Right lobe of liver (tissue), 6 donors: ENCODE data around the gene TOR4A. TPM values are rescaled to one million over a fixed set of nuclear protein-coding genes. Genes with fewer than 3 reads are reported as not detected.

Experiments used
- ATAC-seq, 4 donors: fragments of 200-7000 bp; cut with Tn5 transposase; one replicate each; pipeline ENCODE4 v1.9.1; 2020; ENCODE audit warnings: mild to moderate bottlenecking in 4 of 4, moderate library complexity in 4 of 4
- DNase-seq, 3 donors: peaks; one replicate each; pipeline ENCODE4 v3.0.0-alpha.2; 2020
- H3K27ac ChIP-seq, 3 donors: fragments of 200-600 bp; one replicate each; pipeline ENCODE4 v1.8.0; 2022
- H3K27me3 ChIP-seq, 2 donors: fragments of 200-600 bp; one replicate each; pipeline ENCODE4 v1.8.0; 2022
- H3K36me3 ChIP-seq, 4 donors: fragments of 200-600 bp; sonication (generic) in 1 of 4; one replicate each; pipeline versions ENCODE4 v1.5.1 to v1.8.0; 2017 to 2022; ENCODE audit warnings: control low read depth in 1 of 4
- H3K4me1 ChIP-seq, 4 donors: fragments of 200-600 bp; sonication (generic) in 1 of 4; one replicate each; pipeline versions ENCODE4 v1.5.1 to v1.8.0; 2017 to 2022; ENCODE audit warnings: control low read depth in 1 of 4
- H3K4me3 ChIP-seq, 3 donors: fragments of 200-600 bp; one replicate each; pipeline ENCODE4 v1.8.0; 2022
- H3K9me3 ChIP-seq, 4 donors: fragments of 200-600 bp; sonication (generic) in 1 of 4; one replicate each; pipeline versions ENCODE4 v1.5.1 to v1.8.0; 2017 to 2022; ENCODE audit warnings: control low read depth in 1 of 4
- CTCF ChIP-seq, 4 donors: fragments of 200-600 bp in 3 of 4; fragments of 450-650 bp in 1 of 4; IDR thresholded peaks; one replicate each; pipeline versions ENCODE4 v1.5.1 to v1.8.0; 2016 to 2022; ENCODE audit warnings: antibody characterized with exemption in 4 of 4, mild to moderate bottlenecking in 2 of 4
- POLR2A ChIP-seq: fragments of 450-650 bp; IDR thresholded peaks from one replicate; pipeline ENCODE4 v1.6.1; 2017; ENCODE audit warnings: antibody characterized with exemption, mild to moderate bottlenecking
- WGBS: methylation state at CpG from one replicate; pipeline ENCODE4 v1.1.6; 2018; ENCODE audit warnings: low coverage, low lambda C conversion rate; ENCODE audit not compliant: insufficient coverage; ENCODE audit errors: missing lambda C conversion rate; 5-methylcytosine and 5-hydroxymethylcytosine counted together
- intact Hi-C, 2 donors: fragments of 100-400 bp; cut with DNase I; formaldehyde crosslinking; loops; one replicate each; pipeline versions ENCODE4 v1.11.2 to v1.14.1; 2022
- total RNA-seq, 6 experiments: library from RNA; depleted of rRNA in 2 of 6; stranded (reverse); fragments of >200 nt in 2 of 6; fragmentation: NEBNext Ultra II Directional in 3 of 6; extraction: Animal tissue kit (Norgen Biotek cat#: 25700) in 3 of 6; gene quantifications; one replicate each; pipeline versions ENCODE4 v1.1.0 to v1.2.4, GENCODE V29; 2016 to 2023
- donor health status: DM: no; HTN: yes; CAD: no.
- donor health status: DM: no; HTN: no; CAD: no.
- donor health status: DM: no; HTN: no; CAD: no.
- donor health status: DM: no; HTN: yes; CAD: no.
- donor health status: DM: no; HTN: yes; CAD: no.

The TOR4A gene
- total RNA-seq, 6 experiments from 2014 or later, result 2.2 to 4.9 (median 3.7) TPM

DNA sequence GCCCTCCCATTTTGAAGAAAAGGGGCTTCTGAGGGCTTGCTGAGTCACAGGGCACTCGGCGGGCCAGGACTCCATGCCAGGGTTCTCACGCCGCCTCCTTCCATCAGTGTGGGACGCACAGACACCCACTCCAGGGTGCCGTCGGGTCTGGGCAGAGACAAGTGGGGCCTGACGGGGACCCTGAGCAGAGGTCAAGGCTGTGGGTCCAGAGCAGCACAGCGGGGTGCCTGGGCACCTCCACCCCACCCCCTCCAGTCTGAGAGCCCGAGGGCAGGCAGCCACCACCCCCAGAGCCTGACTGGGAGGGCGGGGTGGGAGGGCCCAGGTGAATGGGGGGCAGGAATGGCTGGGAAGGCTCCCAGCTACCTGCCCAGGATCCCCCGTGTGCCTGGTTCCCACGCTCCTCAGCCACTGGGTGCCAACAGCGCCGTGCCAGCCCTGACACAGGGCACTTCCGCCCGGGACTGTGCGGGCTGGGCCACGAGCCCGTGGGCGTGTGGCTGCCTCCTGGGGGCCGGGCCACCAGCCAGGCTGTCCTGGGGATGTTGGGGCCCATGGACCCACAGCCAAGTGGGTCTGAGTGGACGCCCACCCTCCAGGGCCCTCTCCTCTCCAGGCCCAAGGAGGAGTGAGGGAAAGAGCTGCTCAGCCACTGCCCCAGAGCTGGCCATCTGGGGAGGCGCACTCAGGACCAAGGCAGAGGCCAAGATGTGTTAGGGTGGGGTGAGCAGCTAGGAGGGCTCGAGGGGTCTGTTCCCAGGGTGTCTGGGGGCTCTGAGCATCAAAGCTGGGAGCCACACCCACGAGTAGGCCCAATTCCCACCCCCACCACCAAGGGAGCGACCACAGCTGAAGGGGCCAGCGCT is 34.7 kb downstream of the TOR4A start:
- intact Hi-C loops, result no loop called here
- H3K4me3 ChIP-seq, result no peak overlapping the region
- ATAC-seq (no peak), DNase-seq (peak in 1 of 3 donors; percentile 48)
- H3K36me3 ChIP-seq, result no peaks in the 10 kb centered on the region
- H3K27me3 ChIP-seq, result no peaks in the 10 kb centered on the region
- no peaks in the 10 kb centered on the region for H3K9me3 ChIP-seq
- H3K27ac ChIP-seq, result no peak overlapping the region
- TF ChIP-seq POLR2A, result no peak
- H3K4me1 ChIP-seq, result peaks cover 0 to 4% (median 0%) of the 10 kb centered on the region in 4 donors
- no CpG with 5 or more reads among the region's 28 CpGs for WGBS

GRCh38 chr9:137312852-137313325 is 35.4 kb downstream of the TOR4A start:
- WGBS, result 82% methylated on average over 3 of the region's 6 CpGs
- Histone ChIP-seq H3K4me3 (no peak overlapping the region), H3K36me3 (no peaks in the 10 kb centered on the region), H3K9me3 (no peaks in the 10 kb centered on the region), H3K27me3 (no peaks in the 10 kb centered on the region), H3K4me1 (peaks cover 0 to 4% (median 0%) of the 10 kb centered on the region in 4 donors), H3K27ac (no peak overlapping the region)
- no peak for TF ChIP-seq CTCF (IDR thresholded peaks at IDR 0.05)
- no peak for TF ChIP-seq POLR2A
- DNase-seq (peak in 2 of 3 donors; percentile 41 to 49), ATAC-seq (no peak)
- intact Hi-C loops, result no loop called here

DNA sequence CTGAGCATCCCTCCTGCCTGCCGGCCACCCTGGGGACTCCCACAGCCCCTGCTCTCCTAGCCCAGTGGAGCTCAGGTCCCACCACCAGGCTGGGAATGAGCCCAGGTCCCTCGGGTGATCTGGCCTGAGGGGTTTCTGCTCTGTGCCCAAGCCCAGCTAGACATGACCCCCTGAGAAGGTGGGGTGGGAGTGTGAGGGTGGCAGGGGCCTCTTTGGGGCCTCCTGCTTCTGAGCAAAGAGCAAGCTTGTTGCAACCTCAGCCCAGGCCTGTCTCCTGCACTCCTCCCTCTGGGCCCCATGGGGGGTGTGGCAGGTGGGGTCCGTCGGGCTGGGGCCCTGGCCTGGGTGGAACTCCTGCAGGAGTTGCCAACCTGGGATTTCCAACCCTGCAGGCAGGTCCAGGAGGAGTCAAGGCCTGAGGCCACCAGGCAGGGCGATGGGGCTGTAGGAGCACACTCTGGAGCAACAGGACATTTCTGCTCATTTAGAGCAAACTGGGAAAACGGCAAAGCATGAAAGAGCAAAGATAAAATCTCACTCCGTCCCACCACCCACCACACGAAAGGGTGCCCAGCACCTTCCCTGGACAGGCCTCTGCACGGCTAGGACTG is 35.9 kb downstream of the TOR4A start:
- H3K9me3 ChIP-seq, result no peaks in the 10 kb centered on the region
- no peak overlapping the region for H3K4me3 ChIP-seq
- TF ChIP-seq CTCF (IDR thresholded peaks at IDR 0.05) (no peak), POLR2A (no peak)
- H3K4me1 ChIP-seq, result peaks cover 0 to 4% (median 0%) of the 10 kb centered on the region in 4 donors
- intact Hi-C loops, result no loop called here
- WGBS, result no CpG with 5 or more reads among the region's 9 CpGs
- peak in 1 of 3 donors; percentile 48 for DNase-seq
- no peak overlapping the region for H3K27ac ChIP-seq
- no peaks in the 10 kb centered on the region for H3K36me3 ChIP-seq
- ATAC-seq, result no peak
- no peaks in the 10 kb centered on the region for H3K27me3 ChIP-seq

GRCh38 chr9:137313956-137314560 is 36.5 kb downstream of the TOR4A start:
- Histone ChIP-seq H3K4me1 (peaks cover 0 to 4% (median 0%) of the 10 kb centered on the region in 4 donors), H3K27me3 (no peaks in the 10 kb centered on the region), H3K27ac (no peak overlapping the region), H3K36me3 (no peaks in the 10 kb centered on the region), H3K4me3 (no peak overlapping the region), H3K9me3 (no peaks in the 10 kb centered on the region)
- intact Hi-C loops, result no loop called here
- 100% methylated on average over 1 of the region's 24 CpGs for WGBS
- no peak for TF ChIP-seq POLR2A
- TF ChIP-seq CTCF (IDR thresholded peaks at IDR 0.05), result no peak
- ATAC-seq (no peak), DNase-seq (peak in 2 of 3 donors; percentile 38 to 49)
